K562 (cell line): Measurements from ENCODE around the gene UBE2K. TPM values are rescaled to one million over a fixed set of nuclear protein-coding genes. Genes with fewer than 3 reads are reported as not detected.
"Not testable (repeated sequence)": the region's sequence is repeated elsewhere in the genome, so short reads cannot be mapped to it uniquely, and the experiment has no call there.

Experiments used
- ATAC-seq: fragments of 200-7000 bp; cut with Tn5 transposase; 3 replicates; pipeline ENCODE4 v1.9.1; 2020; ENCODE audit warnings: moderate library complexity
- BruUV-seq: library from RNA; stranded (reverse); fragments of 400-500 nt; replicated peaks from 2 replicates; lab custom pipeline; 2021; lab: Mats Ljungman, UMichigan
- CTCF ChIA-PET: fragments of 300-600 bp; formaldehyde crosslinking; extraction: SDS; loops from one replicate; lab custom pipeline; 2021; ENCODE audit warnings: low intra/inter-chr PET ratio; lab: Yijun Ruan, JAX
- POLR2A ChIA-PET: fragments of 300-600, 350-650 bp; sonication (Branson Sonifier 250); formaldehyde crosslinking; extraction: SDS; loops from one replicate; lab custom pipeline; 2021; ENCODE audit warnings: antibody characterized with exemption, inconsistent platforms; lab: Yijun Ruan, JAX
- DNase-seq, 4 experiments: peaks; one replicate each; pipeline versions ENCODE4 v3.0.0 to v3.0.0-alpha.2; 2011 to 2018; ENCODE audit warnings: low spot score in 3 of 4, mixed read lengths in 3 of 4; ENCODE audit errors: extremely low read depth in 1 of 4
- FAIRE-seq: peaks from 2 replicates; lab custom pipeline; 2011; peaks lifted over from hg19 to GRCh38; lab: Jason Lieb, UNC
- H2AFZ ChIP-seq: 2 replicates; pipeline ENCODE4 v1.6.0; 2011; ENCODE audit warnings: low read depth, low read length, control low read depth, inconsistent platforms
- H3K27ac ChIP-seq: fragments of 200-600 bp; 3 replicates; pipeline ENCODE4 v1.8.0; 2011; ENCODE audit warnings: low read depth, mild to moderate bottlenecking, control low read depth, inconsistent platforms, low read length, moderate library complexity, mixed read lengths; ENCODE audit errors: extremely low read depth
- H3K27me3 ChIP-seq, 2 experiments: fragments of 300-600 bp in 1 of 2; 2 replicates in 1 of 2; 3 replicates in 1 of 2; pipeline versions ENCODE4 v1.6.0 to v1.8.0; 2011; ENCODE audit warnings: inconsistent platforms in 2 of 2, low read length in 2 of 2, mild to moderate bottlenecking in 1 of 2, mixed read lengths in 1 of 2, moderate library complexity in 1 of 2; ENCODE audit not compliant: control insufficient read depth in 2 of 2, insufficient read depth in 2 of 2
- H3K36me3 ChIP-seq: fragments of 300-600 bp; 3 replicates; pipeline ENCODE4 v1.8.0; 2011; ENCODE audit warnings: mild to moderate bottlenecking, low read length, inconsistent platforms; ENCODE audit not compliant: control insufficient read depth, insufficient read depth
- H3K4me1 ChIP-seq, 2 experiments: fragments of 200-600 bp in 1 of 2; replicated peaks in 1 of 2; 2 replicates in 1 of 2; 3 replicates in 1 of 2; pipeline versions ENCODE4 v1.5.1 to v1.8.0; 2011; ENCODE audit warnings: inconsistent platforms in 2 of 2, low read length in 2 of 2, mild to moderate bottlenecking in 1 of 2, mixed read lengths in 1 of 2, moderate library complexity in 1 of 2; ENCODE audit not compliant: control insufficient read depth in 2 of 2, insufficient read depth in 2 of 2
- H3K4me2 ChIP-seq: 2 replicates; pipeline ENCODE4 v1.6.1; 2011; ENCODE audit warnings: low read length, control low read depth, inconsistent platforms, mixed read lengths; ENCODE audit not compliant: insufficient read depth
- H3K4me3 ChIP-seq: fragments of 200-600 bp; sonication (generic), shearing (Covaris generic); 2 replicates; pipeline ENCODE4 v1.5.1; 2016; ENCODE audit warnings: control low read depth, inconsistent platforms
- H3K79me2 ChIP-seq: fragments of 200-600 bp; 3 replicates; pipeline ENCODE4 v1.8.0; 2011; ENCODE audit warnings: low read length, inconsistent platforms; ENCODE audit not compliant: control insufficient read depth, insufficient read depth
- H3K9ac ChIP-seq, 2 experiments: 2 replicates each; pipeline versions ENCODE4 v1.6.0 to v1.6.1; 2011; ENCODE audit warnings: low read depth in 2 of 2, low read length in 2 of 2, control low read depth in 1 of 2, inconsistent platforms in 1 of 2, mild to moderate bottlenecking in 1 of 2, mixed read lengths in 1 of 2; ENCODE audit not compliant: insufficient read depth in 1 of 2
- H3K9me1 ChIP-seq: one replicate; pipeline ENCODE4 v1.6.0; 2011; ENCODE audit warnings: inconsistent platforms, mild to moderate bottlenecking, low read length, moderate library complexity; ENCODE audit not compliant: control insufficient read depth, insufficient read depth
- H3K9me3 ChIP-seq: replicated peaks from 2 replicates; pipeline ENCODE4 v1.5.1; 2011; ENCODE audit warnings: low read depth, low read length, inconsistent platforms; ENCODE audit not compliant: control insufficient read depth, insufficient read depth
- H4K20me1 ChIP-seq: replicated peaks from 2 replicates; pipeline ENCODE4 v1.6.1; 2011; ENCODE audit warnings: low read length, inconsistent platforms, mixed read lengths; ENCODE audit not compliant: control insufficient read depth, insufficient read depth
- EGR1 ChIP-seq: fragments of 450-650 bp; conservative IDR thresholded peaks from 2 replicates; pipeline ENCODE4 v1.6.1; 2017; ENCODE audit warnings: mild to moderate bottlenecking
- HCFC1 ChIP-seq: IDR thresholded peaks from 2 replicates; pipeline ENCODE4 v1.6.1; 2012; ENCODE audit warnings: low read depth, low read length, improper control_type of control experiment
- KAT8 ChIP-seq: fragments of 450-650 bp; IDR thresholded peaks from 2 replicates; pipeline ENCODE4 v1.6.1; 2016; ENCODE audit warnings: low read depth, mild to moderate bottlenecking
- ZNF121 ChIP-seq: sonication (generic); formaldehyde crosslinking; conservative IDR thresholded peaks from 2 replicates; pipeline ENCODE4 v1.8.0; 2022; ENCODE audit warnings: missing genetic modification reagents
- ZNF384 ChIP-seq: IDR thresholded peaks from 2 replicates; pipeline ENCODE4 v1.6.1; 2012; ENCODE audit warnings: low read depth, low read length, improper control_type of control experiment
- WGBS: fragments of 100-300 bp; shearing (Covaris generic); methylation state at CpG from one replicate; pipeline ENCODE4 v1.1.6; 2016; ENCODE audit warnings: low coverage, mixed read lengths; ENCODE audit not compliant: insufficient coverage; ENCODE audit errors: missing lambda C conversion rate; 5-methylcytosine and 5-hydroxymethylcytosine counted together
- in situ Hi-C: fragments of 300-500 bp; cut with MboI; formaldehyde crosslinking; loops from 4 replicates; pipeline ENCODE4 v1.15.0; 2018; ENCODE audit warnings: inconsistent platforms, mixed read lengths
- intact Hi-C: fragments of 100-400 bp; cut with micrococcal nuclease; formaldehyde crosslinking; loops from 2 replicates; pipeline ENCODE4 v1.14.2; 2022
- polyA plus RNA-seq, 8 experiments: library from polyadenylated mRNA; depleted of rRNA in 4 of 8; stranded (reverse) in 5 of 8; unstranded in 3 of 8; fragments of >200 nt; fragmentation: Nextera tagmentation in 2 of 8; fragmentation: Illumina TruSeq in 1 of 8; extraction: Ambion mirVana in 2 of 8; extraction: Trizol in 1 of 8; gene quantifications; 2 replicates each; pipeline versions ENCODE4 v1.2.1 to v1.2.3, GENCODE V29; 2011 to 2014; ENCODE audit warnings: inconsistent platforms in 1 of 8, missing spikeins in 1 of 8
- total RNA-seq, 7 experiments: library from RNA; depleted of rRNA in 6 of 7; stranded (reverse); fragments of >200 nt in 6 of 7; fragmentation: Illumina TruSeq in 2 of 7; extraction: Trizol in 2 of 7; gene quantifications; 2 replicates each; pipeline versions ENCODE4 v1.2.1 to v1.2.3, GENCODE V29; 2011 to 2021; ENCODE audit warnings: low replicate concordance in 1 of 7

Gene UBE2K
- total and polyA plus RNA-seq, 9 of the 15 experiments (the other 6 are each of a cell fraction or from before 2014, with no cell fraction given), result 29.8 to 190 (median 62.6) TPM

DNA sequence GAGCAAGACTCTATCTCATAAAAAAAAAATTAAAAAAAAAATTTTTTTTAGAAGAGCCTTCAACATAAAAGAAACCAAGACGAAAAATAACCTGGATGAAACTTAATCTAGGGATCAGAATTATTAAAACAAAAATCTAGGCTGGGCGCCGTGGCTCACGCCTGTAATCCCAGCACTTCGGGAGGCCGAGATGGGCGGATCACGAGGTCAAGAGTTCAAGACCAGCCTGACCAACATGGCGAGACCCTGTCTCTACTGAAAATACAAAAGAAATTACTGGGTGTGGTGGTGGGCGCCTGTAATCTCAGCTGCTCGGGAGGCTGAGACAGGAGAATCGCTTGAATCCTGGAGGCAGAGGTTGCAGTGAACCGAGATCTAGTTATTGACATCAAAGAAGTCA lies 95.0 kb downstream of the UBE2K start:
- H3K79me2 ChIP-seq, H3K4me3 ChIP-seq, BruUV-seq, H3K27ac ChIP-seq, H3K27me3 ChIP-seq, H3K4me2 ChIP-seq, POLR2A ChIA-PET, DNase-seq, intact Hi-C loops, H3K9ac ChIP-seq, CTCF ChIA-PET, H2AFZ ChIP-seq, H3K9me1 ChIP-seq, FAIRE-seq, H3K4me1 ChIP-seq, H3K36me3 ChIP-seq, H3K9me3 ChIP-seq, H4K20me1 ChIP-seq, in situ Hi-C loops, ATAC-seq: not testable (repeated sequence)
- 76% methylated on average over 13 of the region's 13 CpGs for WGBS

DNA sequence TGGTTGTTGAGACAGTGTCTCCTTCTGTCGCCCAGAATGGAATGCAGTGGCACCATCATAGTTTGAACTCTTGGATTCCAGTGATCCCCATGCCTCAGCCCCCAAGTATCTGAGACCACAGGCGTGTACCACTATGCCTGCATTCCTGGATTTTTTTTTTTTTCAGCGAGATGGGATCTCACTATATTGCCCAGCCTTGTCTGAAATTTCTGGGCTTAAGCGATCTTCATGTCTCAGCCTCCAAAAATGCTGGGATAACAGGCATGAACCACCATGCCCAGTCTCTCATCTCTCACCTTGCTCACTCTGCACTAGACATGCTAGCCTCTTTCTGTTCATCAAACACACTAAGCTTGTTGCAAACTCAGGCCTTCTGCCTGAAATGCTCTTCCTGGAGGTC lies 104.1 kb downstream of the UBE2K start:
- H3K36me3 ChIP-seq, result no peaks in the 10 kb centered on the region
- POLR2A ChIA-PET, result no interaction called here
- no peak overlapping the region for H3K9ac ChIP-seq
- TF ChIP-seq KAT8 (no peak), ZNF384 (0 out of 2 replicates have a peak, but pooled peaks have one; percentile 9), HCFC1 (no peak), EGR1 (no peak), ZNF121 (peak; percentile 58; the same call in 1 of the 2 replicates)
- no peaks in the 10 kb centered on the region; a peak in 1 of 5 replicates for H3K4me1 ChIP-seq
- CTCF ChIA-PET, result no interaction called here
- no TSS peak for BruUV-seq
- 10% methylated on average over 4 of the region's 4 CpGs for WGBS
- no peak overlapping the region for H3K4me3 ChIP-seq
- H3K27me3 ChIP-seq, result no peaks in the 10 kb centered on the region
- H4K20me1 ChIP-seq, result no peaks in the 10 kb centered on the region
- no peaks in the 10 kb centered on the region for H3K9me3 ChIP-seq
- no peaks in the 10 kb centered on the region for H3K79me2 ChIP-seq
- no peak overlapping the region for H3K27ac ChIP-seq
- in situ Hi-C loops, result no loop called here
- DNase-seq (no peak), ATAC-seq (no peak), FAIRE-seq (no peak)
- no peak overlapping the region for H2AFZ ChIP-seq
- intact Hi-C loops, result no loop called here
- H3K9me1 ChIP-seq, result no peaks in the 10 kb centered on the region
- H3K4me2 ChIP-seq, result no peak overlapping the region
